RWPE2 (cell line): ENCODE results near the gene PFKP.

ENCODE experiments used
- ATAC-seq: fragments of 200-7000 bp; cut with Tn5 transposase; 3 replicates; pipeline ENCODE4 v1.9.1; 2021; ENCODE audit warnings: low read depth
- DNase-seq: peaks from one replicate; pipeline ENCODE4 v3.0.0-alpha.2; 2020; ENCODE audit warnings: low spot score
- H3K27ac ChIP-seq: fragments of 450-650 bp; 2 replicates; pipeline ENCODE4 v1.5.1; 2017; ENCODE audit warnings: mild to moderate bottlenecking; ENCODE audit not compliant: poor library complexity, severe bottlenecking
- H3K27me3 ChIP-seq: fragments of 250-450 bp; sonication (Bioruptor Pico); 2 replicates; pipeline ENCODE4 v1.5.1; 2021; ENCODE audit warnings: mild to moderate bottlenecking, moderate library complexity; ENCODE audit not compliant: insufficient read depth, poor library complexity, severe bottlenecking
- H3K36me3 ChIP-seq: fragments of 250-450 bp; sonication (Bioruptor Pico); 2 replicates; pipeline ENCODE4 v1.5.1; 2020; ENCODE audit warnings: low read depth, mild to moderate bottlenecking, moderate library complexity
- H3K4me1 ChIP-seq: fragments of 250-450 bp; sonication (Bioruptor Pico); 2 replicates; pipeline ENCODE4 v1.5.1; 2021; ENCODE audit warnings: mild to moderate bottlenecking, moderate library complexity; ENCODE audit not compliant: insufficient read depth, poor library complexity, severe bottlenecking
- H3K4me3 ChIP-seq: fragments of 250-450 bp; sonication (Bioruptor Pico); 2 replicates; pipeline ENCODE4 v1.5.1; 2021; ENCODE audit warnings: mild to moderate bottlenecking, moderate library complexity; ENCODE audit not compliant: severe bottlenecking
- H3K9me3 ChIP-seq: fragments of 250-450 bp; sonication (Bioruptor Pico); 2 replicates; pipeline ENCODE4 v1.5.1; 2021; ENCODE audit warnings: mild to moderate bottlenecking, moderate library complexity; ENCODE audit not compliant: severe bottlenecking
- CTCF ChIP-seq: fragments of 450-650 bp; IDR thresholded peaks from one replicate; pipeline ENCODE4 v1.5.1; 2017; ENCODE audit warnings: mild to moderate bottlenecking, moderate library complexity; ENCODE audit not compliant: poor library complexity, severe bottlenecking

The PFKP gene

DNA sequence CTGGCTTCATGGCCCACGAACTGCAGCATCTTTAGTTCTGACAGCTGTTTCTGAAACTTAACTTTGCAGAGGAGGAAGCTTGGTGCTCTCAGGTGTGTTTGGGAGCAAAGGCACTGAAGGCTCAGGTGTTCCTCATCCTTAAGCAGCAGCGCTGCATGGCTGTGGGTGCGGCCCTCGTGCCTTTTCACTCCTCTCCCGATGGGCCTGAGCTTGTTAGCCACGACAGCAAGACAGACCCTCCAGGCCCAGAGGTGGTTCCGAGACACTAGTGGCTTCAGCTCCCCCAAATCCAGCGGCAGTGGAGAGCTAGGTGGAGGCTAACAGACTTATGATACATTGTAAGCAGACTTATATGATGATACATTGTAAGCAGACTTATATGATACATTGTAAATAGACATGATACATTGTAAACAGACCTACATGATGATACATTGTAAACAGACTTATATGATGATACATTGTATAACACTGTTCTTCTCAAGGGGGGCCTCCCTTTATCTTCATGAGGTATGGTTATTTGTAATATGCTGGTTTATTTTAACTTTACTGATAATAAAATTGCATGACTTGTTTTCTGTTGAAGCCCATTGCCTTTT is 14.1 kb downstream of the PFKP start:
- no peak overlapping the region for H3K27ac ChIP-seq
- no peak overlapping the region for H3K4me3 ChIP-seq
- DNase-seq (no peak), ATAC-seq (peak; percentile 60)
- no peaks in the 10 kb centered on the region for H3K9me3 ChIP-seq
- H3K4me1 ChIP-seq: peaks cover 7% of the 10 kb centered on the region
- peaks cover 65% of the 10 kb centered on the region for H3K36me3 ChIP-seq
- no peak for TF ChIP-seq CTCF
- no peaks in the 10 kb centered on the region for H3K27me3 ChIP-seq

GRCh38 chr10:3082290-3082689 is 14.9 kb downstream of the PFKP start:
- H3K27ac ChIP-seq: peak overlapping the region; percentile 21
- H3K4me1 ChIP-seq: peaks cover 15% of the 10 kb centered on the region
- TF ChIP-seq CTCF: no peak
- ATAC-seq (no peak), DNase-seq (no peak)
- no peaks in the 10 kb centered on the region for H3K27me3 ChIP-seq
- H3K36me3 ChIP-seq: peaks cover 71% of the 10 kb centered on the region
- no peaks in the 10 kb centered on the region for H3K9me3 ChIP-seq
- H3K4me3 ChIP-seq: no peak overlapping the region

DNA sequence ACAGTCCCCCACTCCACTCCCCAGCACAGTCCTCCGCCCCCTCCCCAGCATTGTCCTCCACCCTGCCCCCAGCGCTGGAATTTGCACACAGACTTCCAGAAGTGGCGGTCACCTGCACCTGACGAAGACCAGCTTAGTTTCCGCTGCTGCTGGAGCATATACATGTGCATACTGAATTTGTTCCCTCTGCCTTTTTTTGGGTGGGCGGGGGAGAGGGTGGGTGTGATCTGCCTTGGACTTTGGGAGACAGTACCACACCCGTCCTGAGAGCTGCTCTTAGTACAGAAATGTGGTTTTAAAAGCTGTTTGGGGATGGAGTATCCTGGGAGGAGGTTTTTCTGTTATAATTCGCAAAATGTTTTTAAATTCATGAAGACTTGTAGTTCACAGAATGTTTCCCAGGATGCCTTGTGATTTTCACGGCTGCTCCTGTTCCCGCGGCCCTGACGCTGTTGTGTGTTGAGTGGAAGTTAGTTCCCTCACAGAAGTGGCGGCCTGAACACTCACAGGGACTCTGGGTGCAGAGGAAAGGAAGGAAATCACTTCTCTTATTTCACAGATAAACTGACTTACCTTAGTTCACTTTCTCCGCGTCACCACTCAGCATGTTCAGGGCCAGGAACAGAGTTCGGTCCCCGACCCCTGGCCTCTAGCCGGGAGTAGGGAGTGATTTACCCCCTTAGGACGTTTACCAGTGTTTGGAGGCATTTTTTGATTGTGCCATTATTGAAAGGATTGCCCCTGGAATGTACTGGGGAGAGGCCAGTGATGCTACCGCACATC is 18.6 kb downstream of the PFKP start:
- no peak for DNase-seq
- H3K9me3 ChIP-seq: no peaks in the 10 kb centered on the region
- no peak for ATAC-seq
- peak overlapping the region; percentile 99 for H3K27ac ChIP-seq
- peaks cover 63% of the 10 kb centered on the region for H3K36me3 ChIP-seq
- no peak overlapping the region for H3K4me3 ChIP-seq
- no peak for TF ChIP-seq CTCF
- H3K27me3 ChIP-seq: no peaks in the 10 kb centered on the region
- H3K4me1 ChIP-seq: peaks cover 48% of the 10 kb centered on the region

DNA sequence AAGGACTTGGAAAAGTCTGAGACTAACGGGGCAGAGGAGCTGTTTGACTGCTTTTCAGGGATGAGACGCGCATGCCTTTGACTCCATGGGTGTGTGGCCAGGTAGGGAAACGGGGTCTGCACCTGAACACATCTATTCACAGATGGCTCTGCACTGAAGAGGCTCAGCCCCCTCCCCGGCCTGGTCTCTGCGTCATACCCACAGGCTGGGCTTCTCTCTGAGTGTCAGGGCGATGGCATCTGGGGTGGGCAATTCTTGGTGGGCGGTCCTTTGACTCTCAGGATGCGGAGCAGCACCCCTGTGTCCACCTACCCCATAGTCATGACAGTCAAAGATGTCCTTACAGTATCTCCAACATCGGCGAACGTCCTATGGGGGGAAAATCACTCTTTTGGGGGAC is 23.0 kb downstream of the PFKP start:
- peak; percentile 1; the same call in 1 of the 3 replicates for ATAC-seq
- H3K4me1 ChIP-seq: peaks cover 74% of the 10 kb centered on the region
- H3K27me3 ChIP-seq: no peaks in the 10 kb centered on the region
- H3K27ac ChIP-seq: peak overlapping the region; percentile 99
- H3K36me3 ChIP-seq: peaks cover 45% of the 10 kb centered on the region
- no peaks in the 10 kb centered on the region for H3K9me3 ChIP-seq
- no peak overlapping the region for H3K4me3 ChIP-seq
- TF ChIP-seq CTCF: no peak
- no peak for DNase-seq
